H1 (cell line): ENCODE results near the gene KRTAP10-3. TPM values are rescaled to one million over a fixed set of nuclear protein-coding genes. Genes with fewer than 3 reads are reported as not detected.
A peak's percentile ranks its signal among the peaks of the same experiment; 100 is the strongest.
"Not testable (repeated sequence)": the region's sequence is repeated elsewhere in the genome, so short reads cannot be mapped to it uniquely, and the experiment has no call there.

Experiments
- CTCF ChIA-PET: fragments of 300-600 bp; sonication (Branson Sonifier 250); formaldehyde crosslinking; loops from one replicate; lab custom pipeline; 2021; ENCODE audit not compliant: partially characterized antibody; lab: Charles Lee
- POLR2A ChIA-PET: fragments of 300-600 bp; sonication (Branson Sonifier 250); formaldehyde crosslinking; loops from one replicate; lab custom pipeline; 2021; ENCODE audit warnings: inconsistent platforms; ENCODE audit not compliant: partially characterized antibody; lab: Charles Lee
- DNase-seq, 2 experiments: peaks; one replicate each; pipeline versions ENCODE4 v3.0.0 to v3.0.0-alpha.2; 2010 to 2022; ENCODE audit warnings: low spot score in 2 of 2, low read depth in 1 of 2, mixed read lengths in 1 of 2
- FAIRE-seq: peaks from 2 replicates; lab custom pipeline; 2011; peaks lifted over from hg19 to GRCh38; lab: Jason Lieb, UNC
- H2AFZ ChIP-seq: 2 replicates; pipeline ENCODE4 v1.8.1; 2012; ENCODE audit warnings: low read length, inconsistent platforms
- H2AK5ac ChIP-seq: 2 replicates; pipeline ENCODE4 v1.6.1; 2013; ENCODE audit warnings: low read depth, low read length
- H2BK120ac ChIP-seq: replicated peaks from 2 replicates; pipeline ENCODE3; 2013; ENCODE audit warnings: low read depth, low read length, inconsistent platforms
- H2BK12ac ChIP-seq: 2 replicates; pipeline ENCODE4 v1.6.1; 2013; ENCODE audit warnings: low read depth, low read length
- H2BK15ac ChIP-seq: 2 replicates; pipeline ENCODE4 v1.6.1; 2013; ENCODE audit warnings: low read length
- H2BK20ac ChIP-seq: 2 replicates; pipeline ENCODE4 v1.6.1; 2013; ENCODE audit warnings: low read length
- H2BK5ac ChIP-seq: 2 replicates; pipeline ENCODE4 v1.6.1; 2013; ENCODE audit warnings: low read depth, low read length
- H3K14ac ChIP-seq: 2 replicates; pipeline ENCODE4 v1.6.1; 2013; ENCODE audit warnings: inconsistent platforms; ENCODE audit not compliant: insufficient read length
- H3K18ac ChIP-seq: 2 replicates; pipeline ENCODE4 v1.6.1; 2013; ENCODE audit warnings: low read length; ENCODE audit errors: extremely low read depth
- H3K23ac ChIP-seq: 2 replicates; pipeline ENCODE4 v1.6.1; 2013; ENCODE audit warnings: inconsistent platforms; ENCODE audit not compliant: insufficient read length
- H3K23me2 ChIP-seq: 2 replicates; pipeline ENCODE4 v1.6.1; 2013; ENCODE audit warnings: low read depth, low read length
- H3K27ac ChIP-seq: 2 replicates; pipeline ENCODE4 v1.6.1; 2011; ENCODE audit warnings: low read depth, low read length, inconsistent platforms
- H3K27me3 ChIP-seq, 4 experiments: replicated peaks in 1 of 4; 1 replicate in 1 of 4; 2 replicates in 3 of 4; pipeline versions ENCODE4 v1.6.1 to v1.8.1; 2011 to 2013; ENCODE audit warnings: low read length in 3 of 4, mild to moderate bottlenecking in 3 of 4, inconsistent platforms in 2 of 4, mixed read lengths in 2 of 4, moderate library complexity in 1 of 4; ENCODE audit not compliant: control insufficient read depth in 3 of 4, insufficient read depth in 3 of 4; ENCODE audit errors: extremely low read depth in 1 of 4
- H3K36me3 ChIP-seq, 4 experiments: 2 replicates each; pipeline versions ENCODE4 v1.6.1 to v1.8.1; 2011 to 2013; ENCODE audit warnings: mild to moderate bottlenecking in 4 of 4, low read length in 3 of 4, moderate library complexity in 2 of 4, control low read depth in 1 of 4, inconsistent platforms in 1 of 4; ENCODE audit not compliant: insufficient read depth in 4 of 4, control insufficient read depth in 2 of 4
- H3K4ac ChIP-seq: replicated peaks from 2 replicates; pipeline ENCODE3; 2013; ENCODE audit warnings: low read length, low read depth, mixed read lengths, inconsistent platforms; ENCODE audit not compliant: insufficient read length
- H3K4me1 ChIP-seq, 4 experiments: replicated peaks in 1 of 4; 1 replicate in 1 of 4; 2 replicates in 3 of 4; pipeline versions ENCODE4 v1.6.1 to v1.8.1; 2011 to 2013; ENCODE audit warnings: low read length in 3 of 4, inconsistent platforms in 2 of 4, mixed read lengths in 1 of 4; ENCODE audit not compliant: insufficient read depth in 4 of 4, control insufficient read depth in 3 of 4
- H3K4me2 ChIP-seq, 2 experiments: 2 replicates each; pipeline versions ENCODE4 v1.6.1 to v1.8.1; 2011 to 2013; ENCODE audit warnings: low read depth in 2 of 2, low read length in 2 of 2, control low read depth in 1 of 2, inconsistent platforms in 1 of 2, mild to moderate bottlenecking in 1 of 2; ENCODE audit not compliant: insufficient read depth in 1 of 2
- H3K4me3 ChIP-seq, 4 experiments: fragments of 200-600, 300-600 bp in 1 of 4; sonication (generic), shearing (Covaris generic), sonication (Bioruptor Twin) in 1 of 4; 2 replicates each; pipeline versions ENCODE4 v1.5.1 to v1.8.1; 2011 to 2016; ENCODE audit warnings: low read length in 4 of 4, low read depth in 3 of 4, control low read depth in 2 of 4, inconsistent platforms in 2 of 4, mild to moderate bottlenecking in 2 of 4, mixed read lengths in 1 of 4, moderate library complexity in 1 of 4; ENCODE audit not compliant: insufficient read depth in 2 of 4; ENCODE audit errors: extremely low read depth in 1 of 4
- H3K56ac ChIP-seq: replicated peaks from 2 replicates; pipeline ENCODE3; 2013; ENCODE audit warnings: low read depth, mild to moderate bottlenecking, mixed read lengths, low read length, inconsistent platforms; ENCODE audit not compliant: insufficient read length
- H3K79me1 ChIP-seq: 2 replicates; pipeline ENCODE4 v1.6.1; 2013; ENCODE audit warnings: low read depth, low read length, control low read depth
- H3K79me2 ChIP-seq, 2 experiments: 2 replicates each; pipeline versions ENCODE4 v1.6.1 to v1.8.1; 2012 to 2013; ENCODE audit warnings: low read length in 2 of 2, mild to moderate bottlenecking in 2 of 2, inconsistent platforms in 1 of 2; ENCODE audit not compliant: insufficient read depth in 2 of 2, control insufficient read depth in 1 of 2
- H3K9ac ChIP-seq, 4 experiments: replicated peaks in 1 of 4; 1 replicate in 1 of 4; 2 replicates in 3 of 4; pipeline versions ENCODE4 v1.6.1 to v1.8.1; 2011 to 2013; ENCODE audit warnings: low read depth in 3 of 4, low read length in 3 of 4, control low read depth in 2 of 4, mild to moderate bottlenecking in 2 of 4, moderate library complexity in 2 of 4, inconsistent platforms in 1 of 4; ENCODE audit errors: extremely low read depth in 1 of 4
- H3K9me3 ChIP-seq, 2 experiments: 2 replicates each; pipeline versions ENCODE4 v1.6.1 to v1.8.1; 2012 to 2013; ENCODE audit warnings: mild to moderate bottlenecking in 2 of 2, moderate library complexity in 2 of 2, control low read depth in 1 of 2, inconsistent platforms in 1 of 2, low read depth in 1 of 2, low read length in 1 of 2, mixed read lengths in 1 of 2; ENCODE audit not compliant: insufficient read depth in 2 of 2
- H4K20me1 ChIP-seq, 2 experiments: replicated peaks in 1 of 2; 2 replicates each; pipeline versions ENCODE3 to v1.8.1; 2011 to 2013; ENCODE audit warnings: inconsistent platforms in 2 of 2, low read length in 2 of 2, mild to moderate bottlenecking in 1 of 2; ENCODE audit not compliant: insufficient read depth in 2 of 2, control insufficient read depth in 1 of 2
- H4K5ac ChIP-seq: 2 replicates; pipeline ENCODE4 v1.6.1; 2013; ENCODE audit warnings: low read length, low read depth, mixed read lengths, inconsistent platforms; ENCODE audit not compliant: insufficient read length
- H4K8ac ChIP-seq: 2 replicates; pipeline ENCODE4 v1.8.0; 2013; ENCODE audit warnings: mild to moderate bottlenecking, moderate library complexity, low read length, inconsistent platforms; ENCODE audit not compliant: insufficient read depth; ENCODE audit errors: extremely low read depth
- H4K91ac ChIP-seq: replicated peaks from 2 replicates; pipeline ENCODE3; 2013; ENCODE audit warnings: low read length, mixed read lengths, inconsistent platforms; ENCODE audit not compliant: insufficient read length
- WGBS, 2 experiments: shearing (Covaris generic) in 1 of 2; methylation state at CpG; one replicate each; pipeline versions ENCODE4 v1.1.6 to v1.1.7; 2013 to 2015; ENCODE audit warnings: low lambda C conversion rate in 2 of 2, mixed read lengths in 2 of 2, inconsistent platforms in 1 of 2, low coverage in 1 of 2, missing lambda C conversion rate in 1 of 2; ENCODE audit not compliant: insufficient replicate concordance in 2 of 2, insufficient coverage in 1 of 2, insufficient read length in 1 of 2; ENCODE audit errors: extremely low coverage in 1 of 2, missing lambda C conversion rate in 1 of 2; 5-methylcytosine and 5-hydroxymethylcytosine counted together
- polyA plus RNA-seq, 7 experiments: library from polyadenylated mRNA; depleted of rRNA in 3 of 7; stranded (reverse) in 5 of 7; unstranded in 2 of 7; fragments of >200 nt in 5 of 7; fragments of 200-250 nt in 2 of 7; gene quantifications; 1 replicate in 5 of 7; 2 replicates in 1 of 7; 4 replicates in 1 of 7; pipeline versions ENCODE4 v1.2.1 to v1.2.3, GENCODE V29; 2011 to 2013; ENCODE audit warnings: missing spikeins in 2 of 7, mixed read lengths in 2 of 7
- total RNA-seq: library from RNA; stranded (reverse); fragmentation: NEBNext Ultra II Directional; extraction: Animal tissue kit (Norgen Biotek cat#: 25700); gene quantifications from 2 replicates; pipeline ENCODE4 v1.2.1, GENCODE V29; 2021

The KRTAP10-3 gene
- total and polyA plus RNA-seq, 2 of the 8 experiments (the other 6 are each of a cell fraction or from before 2014, with no cell fraction given), result not detected

DNA sequence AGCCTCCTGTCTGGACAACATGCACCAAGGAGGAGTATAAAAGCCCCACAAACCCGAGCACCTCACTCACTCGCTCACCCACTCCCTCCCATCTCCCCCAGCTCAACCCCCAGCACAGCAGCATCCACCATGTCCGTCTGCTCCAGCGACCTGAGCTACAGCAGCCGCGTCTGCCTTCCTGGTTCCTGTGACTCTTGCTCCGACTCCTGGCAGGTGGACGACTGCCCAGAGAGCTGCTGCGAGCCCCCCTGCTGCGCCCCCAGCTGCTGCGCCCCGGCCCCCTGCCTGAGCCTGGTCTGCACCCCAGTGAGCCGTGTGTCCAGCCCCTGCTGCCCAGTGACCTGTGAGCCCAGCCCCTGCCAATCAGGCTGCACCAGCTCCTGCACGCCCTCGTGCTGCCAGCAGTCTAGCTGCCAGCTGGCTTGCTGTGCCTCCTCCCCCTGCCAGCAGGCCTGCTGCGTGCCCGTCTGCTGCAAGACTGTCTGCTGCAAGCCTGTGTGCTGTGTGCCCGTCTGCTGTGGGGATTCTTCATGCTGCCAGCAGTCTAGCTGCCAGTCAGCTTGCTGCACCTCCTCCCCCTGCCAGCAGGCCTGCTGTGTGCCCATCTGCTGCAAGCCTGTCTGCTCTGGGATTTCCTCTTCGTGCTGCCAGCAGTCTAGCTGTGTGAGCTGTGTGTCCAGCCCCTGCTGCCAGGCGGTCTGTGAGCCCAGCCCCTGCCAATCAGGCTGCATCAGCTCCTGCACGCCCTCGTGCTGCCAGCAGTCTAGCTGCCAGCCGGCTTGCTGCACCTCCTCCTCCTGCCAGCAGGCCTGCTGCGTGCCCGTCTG lies 15.2 kb upstream of the KRTAP10-3 start, which contains the start of gene KRTAP10-4:
KRTAP10-4 (plus strand) TSS at position 100 of the 827 bp plus-strand sequence; CDS start at position 130, 30 bp downstream.
- H3K4ac ChIP-seq, H2BK120ac ChIP-seq, H4K20me1 ChIP-seq, H2BK5ac ChIP-seq, H2AK5ac ChIP-seq, H4K5ac ChIP-seq, H3K36me3 ChIP-seq, H3K23me2 ChIP-seq, H4K91ac ChIP-seq, H2BK20ac ChIP-seq, H3K14ac ChIP-seq, H3K9ac ChIP-seq, H4K8ac ChIP-seq, H3K27ac ChIP-seq, H3K18ac ChIP-seq, FAIRE-seq, H3K4me1 ChIP-seq, H3K23ac ChIP-seq, H3K27me3 ChIP-seq, H3K79me2 ChIP-seq, H2AFZ ChIP-seq, H3K4me3 ChIP-seq, H3K56ac ChIP-seq, H3K79me1 ChIP-seq, H3K4me2 ChIP-seq: not testable (repeated sequence)
- ChIA-PET CTCF (interaction anchor here (0.7 to 1.7 kb wide), 5 partner anchors 21 to 220 kb away, joined by 3 to 5 read pairs (median 4); no protein-coding TSS in a partner anchor), POLR2A (interaction anchor here (0.9 kb wide), 1 partner anchor 121 kb away, joined by 4 read pairs; no protein-coding TSS in a partner anchor)
- DNase-seq, result peak in 1 of 2 experiments; percentile 42
- Histone ChIP-seq H2BK15ac (0 out of 2 replicates have a peak within 1 kb of the TSS, but pooled peaks have one; percentile 5), H3K9me3 (peaks cover 13% of the 10 kb centered on the region in 2 experiments; a peak in 3 of 4 replicates), H2BK12ac (0 out of 2 replicates have a peak within 1 kb of the TSS, but pooled peaks have one; percentile 17)
- 87% methylated on average over 16 of the region's 25 CpGs; no CpG with 5 or more reads in 1 of the 2 experiments for WGBS, 2 experiments
